NCI-H187 (cell line): ENCODE measurements around the gene USP2.

ENCODE experiments used
- DNase-seq, 2 experiments: peaks; one replicate each; lab custom pipeline; 2025; lab: John Stamatoyannopoulos, UW

The USP2 gene

GRCh38 chr11:119377112-119377901 is 4.2 kb downstream of the USP2 start:
- DNase-seq = no peak

- DNase-seq = no peak
These were observed 5.2 kb downstream of the USP2 start for GRCh38 chr11:119376197-119376847.

GRCh38 chr11:119375337-119376196 is 5.9 kb downstream of the USP2 start:
- DNase-seq = no peak

- DNase-seq = no peak
These were observed 6.7 kb downstream of the USP2 start for GRCh38 chr11:119374632-119375336.

GRCh38 chr11:119373921-119374631 is 7.4 kb downstream of the USP2 start:
- DNase-seq = peak; percentile 32 to 60

GRCh38 chr11:119373059-119373920 is 8.2 kb downstream of the USP2 start:
- DNase-seq = no peak

- DNase-seq = no peak
These were observed 9.0 kb downstream of the USP2 start for GRCh38 chr11:119372260-119373058.

- no peak for DNase-seq
These were observed 9.7 kb downstream of the USP2 start for GRCh38 chr11:119371778-119372182.

GRCh38 chr11:119371067-119371601 is 10.4 kb downstream of the USP2 start:
- DNase-seq = no peak

- DNase-seq = no peak
These were observed 10.9 kb downstream of the USP2 start for GRCh38 chr11:119370486-119371046.

- no peak for DNase-seq
These were observed 12.2 kb downstream of the USP2 start for GRCh38 chr11:119369132-119369925.

- no peak for DNase-seq
These were observed 13.1 kb downstream of the USP2 start for GRCh38 chr11:119368121-119369034.

GRCh38 chr11:119367661-119368120 is 13.8 kb downstream of the USP2 start:
- DNase-seq = no peak

GRCh38 chr11:119366690-119367620 is 14.5 kb downstream of the USP2 start:
- no peak for DNase-seq

GRCh38 chr11:119365071-119365591 is 16.4 kb downstream of the USP2 start:
- DNase-seq = no peak
